ENCODE results near the gene MBTPS1. TPM values are rescaled to one million over a fixed set of nuclear protein-coding genes. Genes with fewer than 3 reads are reported as not detected.

The MBTPS1 gene
- total RNA-seq, 1 experiment from 2014 or later, result 46.9 TPM

- H3K4me1 Mint-ChIP-seq, result no peaks in the 10 kb centered on the region
- H3K9me3 Mint-ChIP-seq, result no peaks in the 10 kb centered on the region
- H3K27me3 Mint-ChIP-seq (ENCODE audit: low read depth), result no peaks in the 10 kb centered on the region
- peaks cover 50% of the 10 kb centered on the region for H3K36me3 Mint-ChIP-seq
- TF ChIP-seq NFATC4 (CRISPR knock-in tag; IDR thresholded peaks at IDR 0.05) (no peak), ZNF263 (CRISPR knock-in tag; IDR thresholded peaks at IDR 0.05; ENCODE audit: low read depth) (no peak), GRHL2 (CRISPR knock-in tag; IDR thresholded peaks at IDR 0.05; ENCODE audit: insufficient replicate concordance, severe bottlenecking) (no peak), ZNF317 (CRISPR knock-in tag; IDR thresholded peaks at IDR 0.05; ENCODE audit: borderline replicate concordance, low read depth) (no peak), ZMAT4 (CRISPR knock-in tag; IDR thresholded peaks at IDR 0.05) (no peak), USF1 (CRISPR knock-in tag; IDR thresholded peaks at IDR 0.05) (no peak), NFE2L1 (CRISPR knock-in tag; IDR thresholded peaks at IDR 0.05) (no peak), GABPB1 (CRISPR knock-in tag; IDR thresholded peaks at IDR 0.05) (no peak), MAX (CRISPR knock-in tag; IDR thresholded peaks at IDR 0.05) (no peak), OVOL2 (CRISPR knock-in tag; IDR thresholded peaks at IDR 0.05; ENCODE audit: borderline replicate concordance) (no peak), IRF2 (CRISPR knock-in tag; IDR thresholded peaks at IDR 0.05; ENCODE audit: borderline replicate concordance, low read depth) (no peak), ATF2 (CRISPR knock-in tag; IDR thresholded peaks at IDR 0.05; ENCODE audit: borderline replicate concordance, low read depth) (no peak), ZNF532 (CRISPR knock-in tag; IDR thresholded peaks at IDR 0.05; ENCODE audit: borderline replicate concordance) (no peak), AR (CRISPR knock-in tag; IDR thresholded peaks at IDR 0.05) (no peak)
- DNase-seq (ENCODE audit: low spot score), result no peak
- ChIA-PET POLR2A (no interaction called here), CTCF (interaction anchor here (1.0 to 1.5 kb wide), 4 partner anchors 8 to 116 kb away, joined by 3 to 6 read pairs (median 5); partner anchors contain the start of gene TAF1C)
- no peak overlapping the region for H3K27ac Mint-ChIP-seq
- H3K4me3 Mint-ChIP-seq, result no peak overlapping the region
- ATAC-seq, result no peak
These were observed 45.6 kb downstream of the MBTPS1 start for GRCh38 chr16:84071121-84071520.

- H3K9me3 Mint-ChIP-seq, result no peaks in the 10 kb centered on the region
- DNase-seq (ENCODE audit: low spot score) (no peak), ATAC-seq (no peak)
- no peak overlapping the region for H3K4me3 Mint-ChIP-seq
- POLR2A ChIA-PET, result no interaction called here
- no peaks in the 10 kb centered on the region for H3K4me1 Mint-ChIP-seq
- H3K27me3 Mint-ChIP-seq (ENCODE audit: low read depth), result no peaks in the 10 kb centered on the region
- CTCF ChIA-PET, result interaction anchor here (0.9 to 1.4 kb wide), 3 partner anchors 15 to 207 kb away, joined by 3 to 4 read pairs (median 4); no protein-coding TSS in a partner anchor
- peaks cover 49% of the 10 kb centered on the region for H3K36me3 Mint-ChIP-seq
- peak overlapping the region; percentile 31; the same call in 1 of the 2 replicates for H3K27ac Mint-ChIP-seq
- no peak for TF ChIP-seq ATF6 (CRISPR knock-in tag; IDR thresholded peaks at IDR 0.05)
- TF ChIP-seq ZNF138 (CRISPR knock-in tag; conservative IDR thresholded peaks at IDR 0.05), result no peak
- TF ChIP-seq ZMAT4 (CRISPR knock-in tag; IDR thresholded peaks at IDR 0.05), result no peak
- no peak for TF ChIP-seq SP1 (CRISPR knock-in tag; conservative IDR thresholded peaks at IDR 0.05)
- no peak for TF ChIP-seq ATF3 (CRISPR knock-in tag; conservative IDR thresholded peaks at IDR 0.05)
- no peak for TF ChIP-seq NR3C1 (CRISPR knock-in tag; conservative IDR thresholded peaks at IDR 0.05; ENCODE audit: low read depth)
- no peak for TF ChIP-seq ERG (CRISPR knock-in tag; IDR thresholded peaks at IDR 0.05)
These were observed 47.2 kb downstream of the MBTPS1 start for GRCh38 chr16:84069540-84069939.
